RKO (cell line): ENCODE data around the gene LIPM.
"Not testable (repeated sequence)": the region's sequence is repeated elsewhere in the genome, so short reads cannot be mapped to it uniquely, and the experiment has no call there.

Source experiments
- DNase-seq: peaks from one replicate; pipeline ENCODE4 v3.0.0-alpha.2; 2016; ENCODE audit warnings: low spot score

The LIPM gene

DNA sequence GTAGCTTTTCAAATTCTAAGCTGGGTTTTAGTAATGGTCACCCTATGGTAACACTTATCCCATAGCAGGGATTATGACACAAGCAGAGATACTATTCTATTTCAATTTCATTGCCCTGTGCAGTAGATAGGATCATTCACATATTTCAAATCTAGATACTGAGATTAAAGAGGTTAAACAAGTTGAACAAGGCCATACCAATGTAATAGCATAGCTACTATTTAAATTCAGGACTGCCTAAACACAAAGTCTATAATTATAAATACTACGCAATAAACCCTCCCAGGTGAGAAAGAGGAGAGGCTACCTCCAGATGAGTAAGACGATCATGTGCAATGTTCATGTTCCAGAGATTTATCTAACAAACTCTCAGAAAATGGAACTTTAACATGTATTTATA is 1.1 kb downstream of the LIPM start:
- no peak for DNase-seq

GRCh38 chr10:88804083-88804812 is 1.7 kb downstream of the LIPM start:
- DNase-seq = no peak

- DNase-seq = no peak
Observed at GRCh38 chr10:88805361-88805760, 2.8 kb downstream of the LIPM start.

- no peak for DNase-seq
Observed at GRCh38 chr10:88805924-88806323, 3.4 kb downstream of the LIPM start.

DNA sequence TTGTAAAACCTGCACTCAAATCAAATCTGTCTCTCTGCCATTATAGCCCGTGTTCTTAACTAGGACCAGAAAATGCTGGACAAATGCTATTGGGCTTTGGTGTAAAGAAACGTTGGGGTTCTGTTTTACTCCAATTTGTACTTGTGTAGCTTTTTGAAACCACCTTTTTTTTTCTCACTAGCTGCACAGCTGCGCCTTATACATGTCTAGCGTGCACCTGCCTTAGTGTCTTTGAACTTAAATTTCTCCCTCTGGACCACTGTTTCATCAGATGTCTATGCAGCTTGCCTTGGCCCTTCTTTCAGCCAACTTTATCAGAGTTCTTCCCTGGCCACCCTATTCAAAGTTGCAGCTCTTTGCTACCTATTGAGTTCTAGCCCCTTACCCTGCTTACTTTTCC is 7.1 kb downstream of the LIPM start:
- no peak for DNase-seq

DNA sequence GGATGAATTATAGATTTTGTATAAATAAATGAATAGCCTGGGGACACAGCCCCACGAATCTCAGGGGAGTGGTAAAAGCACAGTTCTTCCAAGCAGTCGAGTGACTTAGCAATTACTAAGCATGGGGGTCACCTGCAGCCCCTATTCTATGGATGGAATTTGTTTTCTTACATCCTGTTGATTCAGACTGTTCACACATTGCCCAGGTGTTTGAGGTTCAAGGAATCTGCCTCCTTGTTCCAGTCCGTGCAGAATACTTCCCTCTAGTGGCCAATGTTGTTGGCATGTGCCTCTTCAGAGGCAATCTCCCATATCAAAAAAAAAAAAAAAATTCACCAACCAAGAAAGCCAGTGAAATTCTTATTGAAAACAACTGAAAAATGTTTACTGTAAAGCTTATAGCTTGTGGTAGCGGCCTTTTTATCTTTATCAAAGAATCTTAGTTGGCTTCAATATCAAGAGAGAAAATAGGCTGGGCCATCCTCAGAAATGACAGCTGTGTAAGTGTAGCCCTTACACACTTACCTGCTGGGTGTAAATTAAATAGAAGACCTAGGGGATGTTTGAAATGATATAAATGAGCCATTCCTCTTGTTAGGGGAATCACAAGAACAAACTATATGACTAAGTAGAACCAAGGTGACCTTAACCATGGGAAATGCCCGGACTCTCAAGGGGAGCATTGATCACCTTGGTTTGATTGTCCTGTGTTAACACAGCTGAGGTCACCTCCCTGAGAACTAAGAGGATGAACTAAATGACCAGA is 7.8 kb downstream of the LIPM start:
- DNase-seq = peak; percentile 69

- no peak for DNase-seq
Observed at GRCh38 chr10:88813200-88813599, 10.7 kb downstream of the LIPM start.

DNA sequence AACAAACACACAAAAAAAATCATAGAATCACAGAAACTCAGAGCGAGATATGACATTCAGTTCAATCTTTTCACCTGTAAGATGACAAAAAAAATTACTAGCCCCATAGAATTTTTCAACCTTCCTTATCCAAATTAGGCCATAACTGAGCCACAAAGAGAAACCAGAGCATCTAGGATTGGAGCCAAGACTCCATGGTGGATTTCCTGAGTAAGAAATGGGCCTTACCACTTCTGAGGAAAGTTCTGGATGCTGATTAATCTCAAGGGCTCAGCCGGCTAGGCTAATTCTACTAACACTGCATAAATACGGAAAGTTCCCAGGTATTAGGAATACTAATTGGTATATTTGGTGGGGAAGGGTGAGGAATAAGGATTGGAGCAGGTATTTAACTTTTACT is 16.8 kb downstream of the LIPM start:
- DNase-seq = no peak

DNA sequence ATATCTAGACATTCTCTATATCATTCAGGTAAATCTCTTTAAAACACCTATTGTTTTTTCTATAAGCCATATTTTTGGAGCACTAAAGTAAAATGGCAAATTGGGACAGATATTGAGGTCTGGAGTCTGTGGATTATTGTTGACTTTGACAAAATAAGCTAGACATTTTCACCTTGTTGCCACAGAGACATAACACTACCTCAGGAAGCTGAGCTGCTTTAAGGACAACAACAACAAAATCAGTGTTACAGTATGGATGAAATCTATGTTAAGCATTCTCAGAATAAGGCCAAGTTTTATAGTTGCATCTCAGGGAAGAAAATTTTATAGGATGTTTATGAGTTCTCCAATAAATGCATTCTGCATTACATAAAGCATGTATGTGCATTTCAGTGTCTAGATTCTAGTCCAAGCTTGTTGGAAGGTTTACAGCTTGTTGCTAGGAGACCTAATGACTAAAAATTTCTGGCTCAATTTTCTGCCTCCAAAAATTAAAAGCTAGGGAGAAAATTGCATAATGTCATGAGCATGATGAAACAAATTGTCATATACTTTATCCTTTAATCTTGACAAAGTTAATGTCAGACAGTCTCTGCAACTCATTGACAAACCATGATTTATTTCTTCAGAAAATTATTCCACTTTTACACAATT is 18.3 kb downstream of the LIPM start:
- DNase-seq = peak; percentile 22

DNA sequence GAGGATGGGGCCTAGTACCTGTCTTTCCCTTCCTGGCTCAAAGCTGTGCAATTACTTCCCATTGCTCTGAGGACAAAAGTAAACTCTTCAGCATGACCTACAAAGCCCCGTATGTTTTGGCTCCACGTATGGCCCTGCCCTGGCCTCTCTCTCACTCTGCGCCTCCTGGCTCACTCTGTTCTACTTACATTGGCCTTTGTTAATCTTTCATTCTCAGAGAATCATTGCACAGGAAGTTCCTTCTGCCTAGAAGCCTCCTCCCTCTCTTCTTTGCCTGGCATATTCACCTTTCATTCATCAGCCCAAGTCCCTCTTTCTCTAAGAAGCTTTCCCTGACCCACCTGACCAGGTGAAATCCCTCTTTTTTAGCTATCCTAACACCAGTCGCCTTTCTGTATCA is 23.9 kb downstream of the LIPM start:
- DNase-seq = no peak

GRCh38 chr10:88827671-88828070 is 25.1 kb downstream of the LIPM start:
- no peak for DNase-seq

DNA sequence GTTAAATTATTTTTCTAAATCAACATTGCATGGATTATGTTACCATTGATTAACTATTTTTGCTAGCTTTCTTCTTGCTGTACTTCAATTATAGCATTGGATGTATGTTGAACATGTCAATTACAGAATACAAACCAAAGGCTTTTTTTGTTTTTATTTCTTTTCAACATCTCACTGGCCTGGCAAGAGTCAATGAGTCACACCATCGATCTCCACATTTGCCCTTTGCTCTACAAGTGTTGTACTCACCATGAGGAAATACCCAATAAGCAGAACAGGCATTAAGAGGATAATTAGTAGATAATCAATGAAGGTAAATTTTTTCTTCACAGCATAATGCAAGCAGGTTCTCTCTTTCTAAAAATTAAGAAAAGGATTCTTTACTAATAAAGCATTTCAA is 25.8 kb downstream of the LIPM start:
- DNase-seq = no peak

- no peak for DNase-seq
Observed at GRCh38 chr10:88830643-88831268, 28.2 kb downstream of the LIPM start.

GRCh38 chr10:88831709-88832108 is 29.2 kb downstream of the LIPM start:
- no peak for DNase-seq

DNA sequence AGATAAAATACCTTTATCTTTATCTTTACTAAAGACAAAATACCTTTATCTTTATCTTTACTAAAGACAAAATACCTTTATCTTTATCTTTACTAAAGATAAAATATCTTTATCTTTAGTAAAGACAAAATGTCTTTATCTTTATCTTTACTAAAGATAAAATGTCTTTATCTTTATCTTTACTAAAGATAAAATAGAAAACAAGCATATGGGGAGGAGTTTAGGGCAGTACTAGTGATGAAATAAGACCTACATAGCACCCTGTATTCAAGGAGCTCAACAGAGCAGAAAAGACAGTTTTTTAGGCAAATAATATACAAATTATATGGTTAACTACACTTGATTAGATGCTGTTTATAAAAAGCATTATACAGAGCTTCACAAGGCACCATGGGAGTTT is 29.8 kb downstream of the LIPM start:
- no peak for DNase-seq

DNA sequence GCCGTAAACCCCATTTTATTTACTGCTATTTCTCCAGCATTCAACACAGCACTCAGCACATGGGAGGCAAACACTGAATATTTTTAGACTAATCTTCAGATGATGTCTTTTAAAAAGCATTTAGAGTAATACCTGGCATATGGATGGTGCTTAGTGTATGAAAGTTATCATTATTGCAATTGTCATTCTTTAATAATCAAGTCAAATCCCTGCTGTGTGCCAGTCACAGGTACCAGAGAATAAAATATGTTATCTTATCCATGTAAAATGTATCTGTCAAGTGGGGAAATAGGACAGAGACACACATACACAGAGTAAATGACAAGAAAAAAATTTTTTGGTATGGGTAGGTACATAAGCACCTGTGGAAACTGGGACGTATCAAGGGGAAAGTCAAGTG is 30.6 kb downstream of the LIPM start:
- no peak for DNase-seq

DNA sequence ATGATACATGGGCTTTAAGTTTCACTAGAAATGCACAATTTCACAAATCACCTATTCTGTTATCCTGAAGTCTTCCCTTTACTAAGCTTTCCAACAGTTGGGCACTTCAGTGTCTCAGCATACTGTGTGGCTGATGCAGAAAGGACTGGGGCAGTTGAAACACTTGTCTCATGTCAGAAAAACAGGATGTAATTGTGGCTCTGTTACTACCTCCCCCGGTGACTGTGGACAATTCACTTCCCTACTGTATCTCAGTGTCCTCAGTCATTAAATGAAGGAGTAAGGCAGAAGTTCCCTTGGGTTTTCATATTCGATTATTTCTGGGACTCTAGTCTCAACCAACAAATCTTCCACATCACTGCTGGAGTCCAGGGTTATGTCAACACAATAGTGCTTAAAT is 31.2 kb downstream of the LIPM start:
- no peak for DNase-seq

- DNase-seq = peak; percentile 89
Observed at GRCh38 chr10:88835096-88835909, 32.8 kb downstream of the LIPM start.

DNA sequence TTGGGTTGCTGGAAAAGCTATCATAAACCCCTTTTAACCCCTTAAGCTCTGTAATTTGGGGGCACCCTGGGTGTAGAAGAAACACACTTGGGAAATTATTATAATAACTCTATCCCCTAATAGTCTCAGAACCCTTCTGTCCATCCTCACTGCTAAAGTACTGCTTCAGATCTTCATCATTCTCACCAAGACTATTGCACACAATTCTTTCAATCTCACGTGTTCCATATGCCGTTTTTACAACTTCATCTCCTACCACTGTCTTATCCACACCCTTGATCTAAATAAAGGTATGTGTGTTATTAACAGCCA is 33.3 kb downstream of the LIPM start:
- no peak for DNase-seq

DNA sequence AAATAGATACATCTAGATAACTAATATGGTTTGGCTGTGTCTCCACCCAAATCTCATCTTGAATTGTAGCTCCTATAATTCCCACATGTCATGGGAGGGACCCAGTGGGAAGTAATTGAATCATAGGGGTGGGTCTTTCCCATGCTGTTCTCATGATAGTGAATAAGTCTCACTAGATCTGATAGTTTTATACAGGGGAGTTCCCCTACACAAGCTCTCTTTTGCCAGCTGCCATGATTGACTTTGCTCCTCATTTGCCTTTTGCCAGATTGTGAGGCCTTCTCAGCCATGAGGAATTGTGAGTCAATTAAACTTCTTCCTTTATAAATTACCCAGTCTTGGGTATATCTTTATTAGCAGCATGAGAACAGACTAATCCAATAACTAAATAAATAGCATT is 35.1 kb downstream of the LIPM start:
- not testable (repeated sequence) for DNase-seq

GRCh38 chr10:88838766-88839350 is 36.3 kb downstream of the LIPM start:
- no peak for DNase-seq

DNA sequence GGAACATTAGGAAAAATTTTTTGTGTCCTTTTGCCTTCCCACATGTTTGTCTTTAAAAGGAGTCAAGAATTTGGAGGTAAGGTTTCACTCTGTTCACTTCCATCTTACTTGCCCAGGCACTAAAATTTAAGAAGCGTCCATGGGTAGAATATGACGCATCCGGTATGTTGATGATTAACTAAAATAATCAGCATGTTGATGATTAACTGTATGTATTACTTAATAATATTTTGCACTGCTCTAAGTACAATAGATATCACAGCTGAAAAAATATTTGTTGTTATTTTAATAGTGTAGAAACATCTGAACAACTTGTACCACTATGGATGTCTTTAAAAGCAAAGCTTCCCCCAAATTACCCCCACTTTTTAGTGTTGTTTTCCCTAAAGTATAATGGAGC is 37.6 kb downstream of the LIPM start:
- DNase-seq = no peak
